Liver (tissue), 3 donors: ENCODE results near the gene MARCHF3.

Source experiments
- ATF3 ChIP-seq: IDR thresholded peaks from 2 replicates; pipeline ENCODE4 v1.6.1; 2016; ENCODE audit warnings: antibody characterized with exemption
- CTCF ChIP-seq: fragments of 150-350 bp; IDR thresholded peaks from 2 replicates; pipeline ENCODE4 v1.5.1; 2017; ENCODE audit warnings: improper control_type of control experiment, low read depth, low read length; ENCODE audit not compliant: missing input control
- EGR1 ChIP-seq, 2 donors: IDR thresholded peaks; 2 replicates each; pipeline ENCODE4 v1.6.1; 2016 to 2018; ENCODE audit warnings: antibody characterized with exemption in 2 of 2, low read depth in 2 of 2
- FOXA1 ChIP-seq: IDR thresholded peaks from 2 replicates; pipeline ENCODE4 v1.6.1; 2016; ENCODE audit warnings: antibody characterized with exemption
- GABPA ChIP-seq, 2 donors: IDR thresholded peaks in 1 of 2; conservative IDR thresholded peaks in 1 of 2; 2 replicates each; pipeline ENCODE4 v1.6.1; 2016; ENCODE audit warnings: antibody characterized with exemption in 2 of 2, mild to moderate bottlenecking in 1 of 2, moderate library complexity in 1 of 2
- RAD21 ChIP-seq, 2 donors: IDR thresholded peaks; 2 replicates each; pipeline ENCODE4 v1.6.1; 2016; ENCODE audit warnings: antibody characterized with exemption in 2 of 2, mild to moderate bottlenecking in 2 of 2
- RXRA ChIP-seq, 2 donors: IDR thresholded peaks; 2 replicates each; pipeline ENCODE4 v1.6.1; 2017 to 2018; ENCODE audit warnings: antibody characterized with exemption in 2 of 2, mild to moderate bottlenecking in 1 of 2
- SP1 ChIP-seq: IDR thresholded peaks from 2 replicates; pipeline ENCODE4 v1.6.1; 2018; ENCODE audit warnings: antibody characterized with exemption, mild to moderate bottlenecking
- TAF1 ChIP-seq: conservative IDR thresholded peaks from 2 replicates; pipeline ENCODE4 v1.6.1; 2016; ENCODE audit warnings: antibody characterized with exemption, mild to moderate bottlenecking
- YY1 ChIP-seq: IDR thresholded peaks from 2 replicates; pipeline ENCODE4 v1.6.1; 2016; ENCODE audit warnings: antibody characterized with exemption, mild to moderate bottlenecking
- TF ChIP-seq, protein P1 (sequence below): IDR thresholded peaks from 2 replicates; pipeline ENCODE4 v1.6.1; 2016; ENCODE audit warnings: antibody characterized with exemption
- TF ChIP-seq, protein P2 (sequence below): IDR thresholded peaks from 2 replicates; pipeline ENCODE4 v1.6.1; 2016; ENCODE audit warnings: antibody characterized with exemption, mild to moderate bottlenecking
- TF ChIP-seq, protein P3 (sequence below): IDR thresholded peaks from 2 replicates; pipeline ENCODE4 v1.6.1; 2016; ENCODE audit warnings: antibody characterized with exemption
- donor health status: healthy.
- donor health status: healthy.

DNA sequence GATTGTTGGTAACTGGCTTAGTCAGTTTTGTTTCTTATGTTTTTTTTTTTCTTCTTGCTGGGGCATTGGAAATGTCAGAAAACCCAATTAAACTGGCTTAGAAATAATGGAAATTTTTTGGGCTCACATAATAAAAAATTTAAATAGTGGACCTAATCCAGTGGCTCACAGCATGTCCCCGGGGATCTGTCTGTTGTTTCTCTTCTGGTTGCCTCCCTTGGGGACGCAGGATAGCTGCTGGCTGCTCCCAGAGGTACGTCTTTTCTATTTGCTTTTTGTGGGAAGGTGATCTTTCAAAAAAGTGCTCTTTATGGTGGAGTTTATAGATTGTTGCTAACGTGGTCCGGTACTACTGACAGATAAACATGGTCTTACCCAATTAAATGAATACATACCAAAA, 201.3 kb downstream of the MARCHF3 start:
- TF ChIP-seq CTCF (no peak), TAF1 (no peak), RAD21 (IDR thresholded peaks at IDR 0.05) (no peak), GABPA (IDR thresholded peaks at IDR 0.05 in 1 of 2, conservative IDR thresholded peaks at IDR 0.05 in 1 of 2) (no peak), SP1 (no peak), EGR1 (IDR thresholded peaks at IDR 0.05; ENCODE audit: low read depth in 2 of 2) (no peak), FOXA1 (no peak), RXRA (IDR thresholded peaks at IDR 0.05) (no peak), ATF3 (no peak), YY1 (no peak)
- TF ChIP-seq, protein P1, sequence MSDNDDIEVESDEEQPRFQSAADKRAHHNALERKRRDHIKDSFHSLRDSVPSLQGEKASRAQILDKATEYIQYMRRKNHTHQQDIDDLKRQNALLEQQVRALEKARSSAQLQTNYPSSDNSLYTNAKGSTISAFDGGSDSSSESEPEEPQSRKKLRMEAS = no peak
- TF ChIP-seq, protein P2, sequence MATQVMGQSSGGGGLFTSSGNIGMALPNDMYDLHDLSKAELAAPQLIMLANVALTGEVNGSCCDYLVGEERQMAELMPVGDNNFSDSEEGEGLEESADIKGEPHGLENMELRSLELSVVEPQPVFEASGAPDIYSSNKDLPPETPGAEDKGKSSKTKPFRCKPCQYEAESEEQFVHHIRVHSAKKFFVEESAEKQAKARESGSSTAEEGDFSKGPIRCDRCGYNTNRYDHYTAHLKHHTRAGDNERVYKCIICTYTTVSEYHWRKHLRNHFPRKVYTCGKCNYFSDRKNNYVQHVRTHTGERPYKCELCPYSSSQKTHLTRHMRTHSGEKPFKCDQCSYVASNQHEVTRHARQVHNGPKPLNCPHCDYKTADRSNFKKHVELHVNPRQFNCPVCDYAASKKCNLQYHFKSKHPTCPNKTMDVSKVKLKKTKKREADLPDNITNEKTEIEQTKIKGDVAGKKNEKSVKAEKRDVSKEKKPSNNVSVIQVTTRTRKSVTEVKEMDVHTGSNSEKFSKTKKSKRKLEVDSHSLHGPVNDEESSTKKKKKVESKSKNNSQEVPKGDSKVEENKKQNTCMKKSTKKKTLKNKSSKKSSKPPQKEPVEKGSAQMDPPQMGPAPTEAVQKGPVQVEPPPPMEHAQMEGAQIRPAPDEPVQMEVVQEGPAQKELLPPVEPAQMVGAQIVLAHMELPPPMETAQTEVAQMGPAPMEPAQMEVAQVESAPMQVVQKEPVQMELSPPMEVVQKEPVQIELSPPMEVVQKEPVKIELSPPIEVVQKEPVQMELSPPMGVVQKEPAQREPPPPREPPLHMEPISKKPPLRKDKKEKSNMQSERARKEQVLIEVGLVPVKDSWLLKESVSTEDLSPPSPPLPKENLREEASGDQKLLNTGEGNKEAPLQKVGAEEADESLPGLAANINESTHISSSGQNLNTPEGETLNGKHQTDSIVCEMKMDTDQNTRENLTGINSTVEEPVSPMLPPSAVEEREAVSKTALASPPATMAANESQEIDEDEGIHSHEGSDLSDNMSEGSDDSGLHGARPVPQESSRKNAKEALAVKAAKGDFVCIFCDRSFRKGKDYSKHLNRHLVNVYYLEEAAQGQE = no peak
- TF ChIP-seq, protein P3, sequence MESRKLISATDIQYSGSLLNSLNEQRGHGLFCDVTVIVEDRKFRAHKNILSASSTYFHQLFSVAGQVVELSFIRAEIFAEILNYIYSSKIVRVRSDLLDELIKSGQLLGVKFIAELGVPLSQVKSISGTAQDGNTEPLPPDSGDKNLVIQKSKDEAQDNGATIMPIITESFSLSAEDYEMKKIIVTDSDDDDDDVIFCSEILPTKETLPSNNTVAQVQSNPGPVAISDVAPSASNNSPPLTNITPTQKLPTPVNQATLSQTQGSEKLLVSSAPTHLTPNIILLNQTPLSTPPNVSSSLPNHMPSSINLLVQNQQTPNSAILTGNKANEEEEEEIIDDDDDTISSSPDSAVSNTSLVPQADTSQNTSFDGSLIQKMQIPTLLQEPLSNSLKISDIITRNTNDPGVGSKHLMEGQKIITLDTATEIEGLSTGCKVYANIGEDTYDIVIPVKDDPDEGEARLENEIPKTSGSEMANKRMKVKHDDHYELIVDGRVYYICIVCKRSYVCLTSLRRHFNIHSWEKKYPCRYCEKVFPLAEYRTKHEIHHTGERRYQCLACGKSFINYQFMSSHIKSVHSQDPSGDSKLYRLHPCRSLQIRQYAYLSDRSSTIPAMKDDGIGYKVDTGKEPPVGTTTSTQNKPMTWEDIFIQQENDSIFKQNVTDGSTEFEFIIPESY = no peak
